ENCODE data around the gene ZNF521. TPM values are rescaled to one million over a fixed set of nuclear protein-coding genes. Genes with fewer than 3 reads are reported as not detected.
A peak's percentile ranks its signal among the peaks of the same experiment; 100 is the strongest.

ZNF521 gene
- total RNA-seq, 1 donor from 2014 or later, result 48.0 TPM

DNA sequence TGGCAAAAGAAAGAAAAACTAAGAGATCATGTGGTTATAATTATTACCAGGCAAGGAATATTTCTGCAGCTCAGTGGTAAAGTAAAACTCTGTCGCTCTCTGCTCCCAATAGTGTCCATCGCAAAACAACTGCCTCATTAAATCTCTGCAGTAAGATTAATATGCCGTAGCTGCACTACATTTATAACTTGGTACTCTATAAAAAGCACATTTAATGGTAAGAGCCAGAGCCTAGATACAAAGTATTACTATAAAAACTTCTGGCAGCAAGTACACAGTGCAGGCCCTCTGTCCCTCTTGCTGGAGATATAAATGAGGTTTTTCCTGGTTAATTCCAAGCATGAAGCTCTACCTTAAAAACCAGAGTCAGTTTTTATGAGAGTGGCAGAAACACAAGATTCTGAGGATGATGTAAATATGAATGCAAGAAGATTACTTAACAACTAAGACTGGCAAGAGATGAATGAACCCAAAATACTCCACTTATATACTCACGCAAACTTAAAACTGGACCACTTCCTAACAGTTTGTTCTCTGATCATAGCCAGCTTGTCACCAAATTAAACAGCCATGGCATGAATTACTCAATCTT, 25.5 kb downstream of the ZNF521 start:
- no peak overlapping the region for H2AFZ ChIP-seq (ENCODE audit: low read depth, low read length)
- peaks cover 15% of the 10 kb centered on the region for H3K4me1 Mint-ChIP-seq (ENCODE audit: low read depth, unreplicated experiment)
- no peak overlapping the region for H3K4me3 ChIP-seq (ENCODE audit: insufficient read depth, low read depth, low read length)
- H3K4me3 Mint-ChIP-seq (ENCODE audit: unreplicated experiment), result no peak overlapping the region
- H3K4me2 ChIP-seq (ENCODE audit: low read length), result no peak overlapping the region
- no peaks in the 10 kb centered on the region for H3K9me3 Mint-ChIP-seq (ENCODE audit: unreplicated experiment)
- H3K36me3 ChIP-seq (ENCODE audit: insufficient read depth, low read length), result peaks cover under 1% of the 10 kb centered on the region
- H3K4me1 ChIP-seq (ENCODE audit: insufficient read depth, low read length), result no peaks in the 10 kb centered on the region
- H3K27me3 ChIP-seq (ENCODE audit: insufficient read depth, low read length), result no peaks in the 10 kb centered on the region
- no peaks in the 10 kb centered on the region for H4K20me1 ChIP-seq (ENCODE audit: insufficient read depth, low read length)
- H3K27me3 Mint-ChIP-seq (ENCODE audit: low read depth, unreplicated experiment), result no peaks in the 10 kb centered on the region
- no peaks in the 10 kb centered on the region for H3K9me3 ChIP-seq (ENCODE audit: insufficient read depth, low read depth, low read length)
- FAIRE-seq, result no peak
- no peak overlapping the region for H3K27ac ChIP-seq (ENCODE audit: low read depth, low read length)
- peaks cover 1% of the 10 kb centered on the region for H3K36me3 Mint-ChIP-seq (ENCODE audit: low read depth, unreplicated experiment)
- no peak for DNase-seq (ENCODE audit: low read depth)
- TF ChIP-seq, protein P1, sequence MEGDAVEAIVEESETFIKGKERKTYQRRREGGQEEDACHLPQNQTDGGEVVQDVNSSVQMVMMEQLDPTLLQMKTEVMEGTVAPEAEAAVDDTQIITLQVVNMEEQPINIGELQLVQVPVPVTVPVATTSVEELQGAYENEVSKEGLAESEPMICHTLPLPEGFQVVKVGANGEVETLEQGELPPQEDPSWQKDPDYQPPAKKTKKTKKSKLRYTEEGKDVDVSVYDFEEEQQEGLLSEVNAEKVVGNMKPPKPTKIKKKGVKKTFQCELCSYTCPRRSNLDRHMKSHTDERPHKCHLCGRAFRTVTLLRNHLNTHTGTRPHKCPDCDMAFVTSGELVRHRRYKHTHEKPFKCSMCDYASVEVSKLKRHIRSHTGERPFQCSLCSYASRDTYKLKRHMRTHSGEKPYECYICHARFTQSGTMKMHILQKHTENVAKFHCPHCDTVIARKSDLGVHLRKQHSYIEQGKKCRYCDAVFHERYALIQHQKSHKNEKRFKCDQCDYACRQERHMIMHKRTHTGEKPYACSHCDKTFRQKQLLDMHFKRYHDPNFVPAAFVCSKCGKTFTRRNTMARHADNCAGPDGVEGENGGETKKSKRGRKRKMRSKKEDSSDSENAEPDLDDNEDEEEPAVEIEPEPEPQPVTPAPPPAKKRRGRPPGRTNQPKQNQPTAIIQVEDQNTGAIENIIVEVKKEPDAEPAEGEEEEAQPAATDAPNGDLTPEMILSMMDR (IDR thresholded peaks at IDR 0.05; ENCODE audit: insufficient read depth, low read depth, low read length), result no peak
- TF ChIP-seq EZH2 (IDR thresholded peaks at IDR 0.05; ENCODE audit: insufficient read depth, low read length), result no peak
- H3K9ac ChIP-seq (ENCODE audit: low read length), result no peak overlapping the region
- no peak overlapping the region for H3K27ac Mint-ChIP-seq (ENCODE audit: unreplicated experiment)
- H3K79me2 ChIP-seq (ENCODE audit: insufficient read depth, low read length), result peaks cover 6% of the 10 kb centered on the region

DNA sequence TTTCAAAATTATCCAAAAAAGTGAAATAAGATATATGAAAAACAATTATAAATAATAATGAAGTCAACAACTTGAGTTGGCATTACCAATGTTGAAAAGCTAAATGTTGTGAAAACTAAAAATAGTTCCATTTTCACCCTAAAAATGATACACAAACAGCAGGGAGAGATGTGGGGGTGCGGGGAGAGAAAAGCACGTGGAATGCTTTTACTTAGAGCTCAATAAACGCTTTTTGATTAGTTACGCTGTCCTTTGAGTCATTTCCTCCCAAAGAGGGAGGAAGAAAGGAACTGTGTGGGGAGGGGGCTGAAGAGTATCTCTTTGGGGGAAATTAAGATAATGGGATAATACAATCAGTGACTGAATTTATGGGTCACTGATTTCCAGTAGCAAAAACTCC, 29.2 kb downstream of the ZNF521 start:
- no peak overlapping the region for H3K27ac Mint-ChIP-seq (ENCODE audit: unreplicated experiment)
- Histone ChIP-seq H2AFZ (ENCODE audit: low read depth, low read length) (no peak overlapping the region), H3K27me3 (ENCODE audit: insufficient read depth, low read length) (no peaks in the 10 kb centered on the region), H3K4me2 (ENCODE audit: low read length) (peak overlapping the region; percentile 36), H3K9ac (ENCODE audit: low read length) (no peak overlapping the region), H3K27ac (ENCODE audit: low read depth, low read length) (no peak overlapping the region), H4K20me1 (ENCODE audit: insufficient read depth, low read length) (no peaks in the 10 kb centered on the region), H3K4me1 (ENCODE audit: insufficient read depth, low read length) (no peaks in the 10 kb centered on the region), H3K79me2 (ENCODE audit: insufficient read depth, low read length) (peaks cover 6% of the 10 kb centered on the region), H3K36me3 (ENCODE audit: insufficient read depth, low read length) (peaks cover 7% of the 10 kb centered on the region), H3K4me3 (ENCODE audit: insufficient read depth, low read depth, low read length) (no peak overlapping the region), H3K9me3 (ENCODE audit: insufficient read depth, low read depth, low read length) (no peaks in the 10 kb centered on the region)
- no peak overlapping the region for H3K4me3 Mint-ChIP-seq (ENCODE audit: unreplicated experiment)
- FAIRE-seq (no peak), DNase-seq (ENCODE audit: low read depth) (no peak)
- H3K9me3 Mint-ChIP-seq (ENCODE audit: unreplicated experiment), result no peaks in the 10 kb centered on the region
- peaks cover 2% of the 10 kb centered on the region for H3K4me1 Mint-ChIP-seq (ENCODE audit: low read depth, unreplicated experiment)
- H3K27me3 Mint-ChIP-seq (ENCODE audit: low read depth, unreplicated experiment), result no peaks in the 10 kb centered on the region
- TF ChIP-seq, protein P1 (IDR thresholded peaks at IDR 0.05; ENCODE audit: insufficient read depth, low read depth, low read length), result no peak
- no peak for TF ChIP-seq EZH2 (IDR thresholded peaks at IDR 0.05; ENCODE audit: insufficient read depth, low read length)
- H3K36me3 Mint-ChIP-seq (ENCODE audit: low read depth, unreplicated experiment), result peaks cover 7% of the 10 kb centered on the region

DNA sequence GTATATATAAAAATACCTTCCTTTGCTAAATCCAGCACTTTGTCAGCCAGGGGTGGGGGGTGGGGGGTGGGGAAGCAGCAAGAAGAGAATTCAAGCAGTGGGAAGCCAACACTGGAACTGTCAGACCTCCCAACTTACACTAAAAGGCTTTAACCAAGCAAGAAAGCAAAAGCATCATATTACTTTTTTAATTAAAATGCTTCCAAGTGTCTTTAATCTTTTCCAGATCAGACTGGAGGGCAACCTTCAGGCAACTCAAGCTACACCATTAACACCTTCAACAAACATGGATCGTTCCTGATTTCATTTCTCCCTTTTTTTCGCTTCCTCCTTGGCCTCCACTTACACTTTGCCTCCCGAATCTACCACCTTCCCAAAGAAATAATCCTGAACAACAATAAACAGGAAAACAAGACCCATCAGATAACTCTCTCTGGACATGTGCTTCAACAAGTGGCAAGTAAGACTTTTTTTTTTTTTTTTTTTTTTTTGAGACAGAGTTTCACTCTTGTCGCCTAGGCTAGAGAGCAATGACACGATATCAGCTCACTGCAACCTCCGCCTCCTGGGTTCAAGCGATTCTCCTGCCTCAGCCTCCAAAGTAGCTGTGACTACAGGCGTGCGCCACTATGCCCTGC, 35.5 kb downstream of the ZNF521 start:
- H3K27ac Mint-ChIP-seq (ENCODE audit: unreplicated experiment), result no peak overlapping the region

More for the DNA sequence above, 35.5 kb downstream of the ZNF521 start:
- Histone ChIP-seq H3K27ac (ENCODE audit: low read depth, low read length) (no peak overlapping the region), H3K4me1 (ENCODE audit: insufficient read depth, low read length) (no peaks in the 10 kb centered on the region), H3K79me2 (ENCODE audit: insufficient read depth, low read length) (no peaks in the 10 kb centered on the region), H3K36me3 (ENCODE audit: insufficient read depth, low read length) (peaks cover 7% of the 10 kb centered on the region), H4K20me1 (ENCODE audit: insufficient read depth, low read length) (no peaks in the 10 kb centered on the region), H3K27me3 (ENCODE audit: insufficient read depth, low read length) (no peaks in the 10 kb centered on the region), H2AFZ (ENCODE audit: low read depth, low read length) (no peak overlapping the region), H3K4me3 (ENCODE audit: insufficient read depth, low read depth, low read length) (no peak overlapping the region), H3K9me3 (ENCODE audit: insufficient read depth, low read depth, low read length) (no peaks in the 10 kb centered on the region), H3K4me2 (ENCODE audit: low read length) (no peak overlapping the region), H3K9ac (ENCODE audit: low read length) (no peak overlapping the region)
- FAIRE-seq (no peak), DNase-seq (ENCODE audit: low read depth) (no peak)
- no peaks in the 10 kb centered on the region for H3K9me3 Mint-ChIP-seq (ENCODE audit: unreplicated experiment)
- no peaks in the 10 kb centered on the region for H3K27me3 Mint-ChIP-seq (ENCODE audit: low read depth, unreplicated experiment)
- TF ChIP-seq, protein P1 (IDR thresholded peaks at IDR 0.05; ENCODE audit: insufficient read depth, low read depth, low read length), result no peak
- TF ChIP-seq EZH2 (IDR thresholded peaks at IDR 0.05; ENCODE audit: insufficient read depth, low read length), result no peak
- H3K36me3 Mint-ChIP-seq (ENCODE audit: low read depth, unreplicated experiment), result peaks cover 6% of the 10 kb centered on the region
- peaks cover 1% of the 10 kb centered on the region for H3K4me1 Mint-ChIP-seq (ENCODE audit: low read depth, unreplicated experiment)
- no peak overlapping the region for H3K4me3 Mint-ChIP-seq (ENCODE audit: unreplicated experiment)
